B cell (primary cell): ENCODE data around the gene CCDC83. TPM values are rescaled to one million over a fixed set of nuclear protein-coding genes. Genes with fewer than 3 reads are reported as not detected.

Experiments
- ATAC-seq: fragments of 200-7000 bp; cut with Tn5 transposase; one replicate; pipeline ENCODE4 v1.10.0; 2021; ENCODE audit warnings: low read depth, mild to moderate bottlenecking, moderate number of reproducible peaks, moderate library complexity
- CTCF ChIA-PET: fragments of 350-600 bp; sonication (Branson Sonifier 250); formaldehyde crosslinking; loops from one replicate; lab custom pipeline; 2021; ENCODE audit warnings: antibody characterized with exemption, inconsistent platforms; lab: Charles Lee
- POLR2A ChIA-PET: fragments of 350-600 bp; sonication (Branson Sonifier 250); formaldehyde crosslinking; loops from one replicate; lab custom pipeline; 2021; ENCODE audit warnings: antibody characterized with exemption; lab: Charles Lee
- DNase-seq: peaks from one replicate; pipeline ENCODE4 v3.0.0; 2013
- H2AFZ ChIP-seq: 2 replicates; pipeline ENCODE4 v1.6.1; 2012; ENCODE audit warnings: mild to moderate bottlenecking, low read depth, low read length; ENCODE audit not compliant: insufficient read depth, poor library complexity, severe bottlenecking
- H3K27ac ChIP-seq, 2 donors: 1 replicate in 1 of 2; 2 replicates in 1 of 2; pipeline ENCODE4 v1.5.1; 2012 to 2013; ENCODE audit warnings: low read length in 2 of 2, mild to moderate bottlenecking in 2 of 2, moderate library complexity in 1 of 2
- H3K27me3 ChIP-seq, 4 experiments: fragments of 200-600 bp in 1 of 4; sonication (generic) in 1 of 4; replicated peaks in 1 of 4; 1 replicate in 2 of 4; 2 replicates in 2 of 4; pipeline versions ENCODE4 v1.6.1 to v1.7.0; 2013 to 2016; ENCODE audit warnings: low read length in 3 of 4, mild to moderate bottlenecking in 2 of 4, mixed read lengths in 1 of 4, moderate library complexity in 1 of 4; ENCODE audit not compliant: insufficient read depth in 4 of 4, control insufficient read depth in 3 of 4; ENCODE audit errors: control extremely low read depth in 1 of 4
- H3K36me3 ChIP-seq, 2 experiments: replicated peaks in 1 of 2; 1 replicate in 1 of 2; 2 replicates in 1 of 2; pipeline versions ENCODE4 v1.6.1 to v1.7.1; 2013; ENCODE audit warnings: low read length in 1 of 2; ENCODE audit not compliant: insufficient read depth in 2 of 2, control insufficient read depth in 1 of 2; ENCODE audit errors: control extremely low read depth in 1 of 2, extremely low read depth in 1 of 2
- H3K4me1 ChIP-seq, 2 donors: fragments of 200-600 bp in 1 of 2; sonication (generic) in 1 of 2; 1 replicate in 1 of 2; 2 replicates in 1 of 2; pipeline versions ENCODE4 v1.5.1 to v1.6.1; 2013 to 2017; ENCODE audit warnings: low read length in 2 of 2; ENCODE audit not compliant: control insufficient read depth in 2 of 2, insufficient read depth in 2 of 2
- H3K4me2 ChIP-seq: replicated peaks from 2 replicates; pipeline ENCODE3; 2012; ENCODE audit warnings: mild to moderate bottlenecking, low read depth, low read length; ENCODE audit not compliant: poor library complexity, severe bottlenecking
- H3K4me3 ChIP-seq, 5 experiments: fragments of 200-600 bp in 1 of 5; sonication (generic) in 1 of 5; 1 replicate in 3 of 5; 2 replicates in 2 of 5; pipeline versions ENCODE4 v1.5.1 to v1.7.0; 2011 to 2016; ENCODE audit warnings: low read length in 4 of 5, mild to moderate bottlenecking in 4 of 5, low read depth in 2 of 5, control low read depth in 1 of 5, moderate library complexity in 1 of 5; ENCODE audit not compliant: insufficient read depth in 1 of 5; ENCODE audit errors: control extremely low read depth in 1 of 5, extremely low read depth in 1 of 5
- H3K79me2 ChIP-seq: fragments of 200-600 bp; sonication (generic); one replicate; pipeline ENCODE4 v1.6.0; 2016; ENCODE audit warnings: low read length; ENCODE audit not compliant: control insufficient read depth, insufficient read depth
- H3K9ac ChIP-seq: fragments of 200-600 bp; sonication (generic); 2 replicates; pipeline ENCODE4 v1.6.1; 2017; ENCODE audit warnings: mild to moderate bottlenecking, low read length, moderate library complexity
- H3K9me3 ChIP-seq, 3 donors: one replicate each; pipeline versions ENCODE4 v1.6.1 to v1.7.1; 2013; ENCODE audit warnings: low read length in 2 of 3; ENCODE audit not compliant: control insufficient read depth in 2 of 3, insufficient read depth in 1 of 3; ENCODE audit errors: control extremely low read depth in 1 of 3
- H4K20me1 ChIP-seq: 2 replicates; pipeline ENCODE4 v1.6.0; 2012; ENCODE audit warnings: mild to moderate bottlenecking, low read length; ENCODE audit not compliant: insufficient read depth, control insufficient read depth, poor library complexity, severe bottlenecking
- H3K27ac Mint-ChIP-seq: one replicate; pipeline ENCODE4 v1.8.0; 2021; ENCODE audit warnings: mixed read lengths
- H3K27me3 Mint-ChIP-seq: one replicate; pipeline ENCODE4 v1.8.0; 2021; ENCODE audit warnings: mixed read lengths
- H3K4me1 Mint-ChIP-seq: one replicate; pipeline ENCODE4 v1.8.0; 2021; ENCODE audit warnings: mixed read lengths
- H3K4me3 Mint-ChIP-seq: one replicate; pipeline ENCODE4 v1.8.0; 2021; ENCODE audit warnings: mixed read lengths
- H3K9me3 Mint-ChIP-seq: one replicate; pipeline ENCODE4 v1.8.0; 2022; ENCODE audit warnings: mixed read lengths; ENCODE audit not compliant: insufficient read depth
- EZH2 ChIP-seq: IDR thresholded peaks from 2 replicates; pipeline ENCODE4 v1.6.1; 2012; ENCODE audit warnings: borderline replicate concordance, low read depth, mild to moderate bottlenecking, moderate library complexity, low read length; ENCODE audit not compliant: insufficient read depth, poor library complexity, severe bottlenecking
- WGBS: methylation state at CpG from one replicate; pipeline ENCODE4 v1.1.5; 2013; ENCODE audit warnings: missing lambda C conversion rate; ENCODE audit not compliant: insufficient coverage; 5-methylcytosine and 5-hydroxymethylcytosine counted together
- intact Hi-C: fragments of 100-400 bp; cut with micrococcal nuclease; formaldehyde crosslinking; loops from one replicate; pipeline ENCODE4 v1.10.0; 2022
- polyA plus RNA-seq: library from polyadenylated mRNA; depleted of rRNA; stranded (reverse); fragments of >200 nt; gene quantifications from 2 replicates; pipeline ENCODE4 v1.2.3, GENCODE V29; 2012
- total RNA-seq, 2 donors: library from RNA; stranded (reverse); fragments of 120-200 nt in 1 of 2; gene quantifications; 1 replicate in 1 of 2; 2 replicates in 1 of 2; pipeline versions ENCODE4 v1.2.3 to v1.2.4, GENCODE V29; 2013 to 2022
- TF ChIP-seq, protein P1 (sequence below): fragments of 200-600 bp; IDR thresholded peaks from one replicate; pipeline ENCODE4 v1.8.0; 2022; ENCODE audit warnings: antibody characterized with exemption, mild to moderate bottlenecking

Gene CCDC83
- total and polyA plus RNA-seq, 2 donors (not counting 1 experiment from before 2014, with no cell fraction given) = not detected

DNA sequence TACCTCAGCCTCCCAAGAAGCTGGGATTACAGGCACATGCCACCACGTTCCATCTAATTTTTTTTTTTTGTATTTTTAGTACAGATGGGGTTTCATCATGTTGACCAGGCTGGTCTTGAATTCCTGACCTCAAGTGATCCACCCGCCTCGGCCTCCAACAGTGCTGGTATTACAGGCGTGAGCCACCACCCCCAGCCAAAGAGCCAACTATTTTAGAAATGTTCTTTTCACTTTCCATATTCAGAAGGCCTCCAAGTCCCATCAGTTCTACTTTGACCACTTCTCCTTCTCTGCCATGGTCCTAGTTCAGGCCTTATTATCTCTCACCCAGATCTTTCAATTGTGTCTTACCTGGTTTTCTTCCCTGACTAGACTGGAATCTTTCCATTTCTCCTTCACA is 48.2 kb downstream of the CCDC83 start:
- Histone ChIP-seq H3K79me2 (no peaks in the 10 kb centered on the region), H3K9me3 (no peaks in the 10 kb centered on the region), H3K4me3 (no peak overlapping the region), H4K20me1 (no peaks in the 10 kb centered on the region), H3K4me2 (no peak overlapping the region), H3K36me3 (no peaks in the 10 kb centered on the region), H2AFZ (no peak overlapping the region), H3K9ac (no peak overlapping the region), H3K27ac (no peak overlapping the region), H3K4me1 (no peaks in the 10 kb centered on the region), H3K27me3 (no peaks in the 10 kb centered on the region)
- TF ChIP-seq, protein P1, sequence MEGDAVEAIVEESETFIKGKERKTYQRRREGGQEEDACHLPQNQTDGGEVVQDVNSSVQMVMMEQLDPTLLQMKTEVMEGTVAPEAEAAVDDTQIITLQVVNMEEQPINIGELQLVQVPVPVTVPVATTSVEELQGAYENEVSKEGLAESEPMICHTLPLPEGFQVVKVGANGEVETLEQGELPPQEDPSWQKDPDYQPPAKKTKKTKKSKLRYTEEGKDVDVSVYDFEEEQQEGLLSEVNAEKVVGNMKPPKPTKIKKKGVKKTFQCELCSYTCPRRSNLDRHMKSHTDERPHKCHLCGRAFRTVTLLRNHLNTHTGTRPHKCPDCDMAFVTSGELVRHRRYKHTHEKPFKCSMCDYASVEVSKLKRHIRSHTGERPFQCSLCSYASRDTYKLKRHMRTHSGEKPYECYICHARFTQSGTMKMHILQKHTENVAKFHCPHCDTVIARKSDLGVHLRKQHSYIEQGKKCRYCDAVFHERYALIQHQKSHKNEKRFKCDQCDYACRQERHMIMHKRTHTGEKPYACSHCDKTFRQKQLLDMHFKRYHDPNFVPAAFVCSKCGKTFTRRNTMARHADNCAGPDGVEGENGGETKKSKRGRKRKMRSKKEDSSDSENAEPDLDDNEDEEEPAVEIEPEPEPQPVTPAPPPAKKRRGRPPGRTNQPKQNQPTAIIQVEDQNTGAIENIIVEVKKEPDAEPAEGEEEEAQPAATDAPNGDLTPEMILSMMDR = no peak
- no peak for TF ChIP-seq EZH2
- DNase-seq (no peak), ATAC-seq (no peak)
- Mint-ChIP-seq H3K27ac (no peak overlapping the region), H3K9me3 (no peaks in the 10 kb centered on the region), H3K4me1 (no peaks in the 10 kb centered on the region), H3K4me3 (no peak overlapping the region), H3K27me3 (no peaks in the 10 kb centered on the region)
- POLR2A ChIA-PET = no interaction called here
- 97% methylated on average over 3 of the region's 4 CpGs for WGBS
- CTCF ChIA-PET = no interaction called here
- intact Hi-C loops = no loop called here

DNA sequence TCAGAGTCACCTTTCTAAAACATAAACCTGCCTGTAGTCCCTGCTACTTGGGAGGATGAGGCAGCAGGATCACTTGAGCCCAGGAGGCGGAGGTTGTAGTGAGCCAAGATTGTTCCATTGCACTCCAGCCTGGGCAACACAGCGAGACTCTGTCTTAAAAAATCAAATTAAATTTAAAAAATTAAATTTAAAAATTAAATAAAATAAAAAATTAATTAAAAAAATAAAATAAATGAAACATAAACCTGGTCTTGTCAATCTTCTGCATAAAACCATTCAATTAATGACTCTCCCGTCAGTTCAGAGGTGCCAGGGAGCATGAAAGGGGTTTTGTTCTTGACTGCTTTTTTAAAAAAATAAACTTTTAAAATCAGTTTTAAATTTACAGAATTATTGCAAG is 48.6 kb downstream of the CCDC83 start:
- no peak for ATAC-seq
- no peaks in the 10 kb centered on the region for H3K27me3 Mint-ChIP-seq
- ChIA-PET POLR2A (no interaction called here), CTCF (no interaction called here)
- no peak for DNase-seq
- no CpG with 5 or more reads among the region's 3 CpGs for WGBS
- H3K79me2 ChIP-seq = no peaks in the 10 kb centered on the region
- no peaks in the 10 kb centered on the region for H4K20me1 ChIP-seq
- no peak for TF ChIP-seq EZH2
- TF ChIP-seq, protein P1 = no peak
- H3K4me1 Mint-ChIP-seq = no peaks in the 10 kb centered on the region
- no peak overlapping the region for H3K4me3 Mint-ChIP-seq
- no peaks in the 10 kb centered on the region for H3K9me3 Mint-ChIP-seq
- no peak overlapping the region for H2AFZ ChIP-seq
- H3K9ac ChIP-seq = no peak overlapping the region
- no peaks in the 10 kb centered on the region for H3K4me1 ChIP-seq
- intact Hi-C loops = no loop called here
- no peak overlapping the region for H3K4me2 ChIP-seq
- H3K27me3 ChIP-seq = no peaks in the 10 kb centered on the region
- no peak overlapping the region for H3K4me3 ChIP-seq
- no peaks in the 10 kb centered on the region for H3K36me3 ChIP-seq
- H3K9me3 ChIP-seq = no peaks in the 10 kb centered on the region
- no peak overlapping the region for H3K27ac Mint-ChIP-seq
- H3K27ac ChIP-seq = no peak overlapping the region
